ENCODE measurements around the gene TNFAIP3.

- TF ChIP-seq EZH2 (IDR thresholded peaks at IDR 0.05; ENCODE audit: low read length, missing control alignments), result no peak
- no peak for TF ChIP-seq CTCF (conservative IDR thresholded peaks at IDR 0.05 in 1 of 2, IDR thresholded peaks at IDR 0.05 in 1 of 2; ENCODE audit: low read depth in 1 of 2, low read length in 2 of 2)
Observed at GRCh38 chr6:137892271-137892708, 25.2 kb downstream of the TNFAIP3 start.
